ENCODE results near the gene INS.

INS gene

DNA sequence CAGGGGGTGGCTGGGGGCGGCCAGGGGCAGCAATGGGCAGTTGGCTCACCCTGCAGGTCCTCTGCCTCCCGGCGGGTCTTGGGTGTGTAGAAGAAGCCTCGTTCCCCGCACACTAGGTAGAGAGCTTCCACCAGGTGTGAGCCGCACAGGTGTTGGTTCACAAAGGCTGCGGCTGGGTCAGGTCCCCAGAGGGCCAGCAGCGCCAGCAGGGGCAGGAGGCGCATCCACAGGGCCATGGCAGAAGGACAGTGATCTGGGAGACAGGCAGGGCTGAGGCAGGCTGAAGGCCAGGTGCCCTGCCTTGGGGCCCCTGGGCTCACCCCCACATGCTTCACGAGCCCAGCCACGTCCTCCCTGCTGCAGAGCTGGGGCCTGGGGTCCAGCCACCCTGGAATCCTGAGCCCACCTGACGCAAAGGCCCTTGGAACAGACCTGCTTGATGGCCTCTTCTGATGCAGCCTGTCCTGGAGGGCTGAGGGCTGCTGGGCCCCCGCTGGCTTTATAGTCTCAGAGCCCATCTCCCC is at the start of gene INS:
TSS of gene INS (minus strand) at position 474 of the 524 bp plus-strand sequence. CDS start at position 236, 238 bp downstream.
- DNase-seq (ENCODE audit: low read depth, low spot score) = no peak

DNA sequence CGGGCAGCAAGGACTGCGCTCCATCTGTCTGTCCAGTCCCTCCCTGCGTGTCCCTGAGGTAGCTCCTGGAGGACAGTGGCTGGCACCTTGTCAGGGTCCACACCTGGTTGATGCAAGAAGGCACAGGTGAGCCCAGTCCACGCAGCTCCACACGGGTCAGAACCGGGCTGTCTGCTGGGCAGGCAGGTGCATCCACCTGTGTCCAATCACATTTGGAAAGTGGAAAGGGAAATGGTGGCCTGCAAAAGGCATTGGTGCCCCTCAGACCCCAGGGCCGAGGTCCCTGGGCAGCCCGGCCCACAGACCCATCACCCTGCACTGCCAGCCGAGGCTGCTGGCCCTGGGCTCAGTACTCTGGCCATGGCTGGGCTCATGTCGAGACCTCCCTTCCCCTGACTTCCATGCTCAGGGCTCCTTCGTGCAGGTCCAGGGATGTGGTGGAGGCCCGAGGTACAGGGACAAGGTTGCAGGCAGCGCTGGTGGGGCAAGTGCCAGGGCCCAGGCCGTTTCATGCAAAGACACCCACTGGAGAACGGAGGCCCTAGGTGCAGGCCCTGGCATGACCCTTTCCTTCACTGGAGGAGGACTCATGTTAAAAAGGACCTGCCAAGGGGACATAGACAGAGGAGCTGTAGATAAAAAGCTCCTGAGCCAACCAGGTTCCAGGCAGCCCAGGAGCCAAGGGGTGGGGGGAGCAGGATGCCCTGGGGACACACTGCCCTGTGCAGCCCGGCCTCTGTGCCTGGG is 49.5 kb upstream of the INS start:
- no peak for DNase-seq (ENCODE audit: low read depth, low spot score)

DNA sequence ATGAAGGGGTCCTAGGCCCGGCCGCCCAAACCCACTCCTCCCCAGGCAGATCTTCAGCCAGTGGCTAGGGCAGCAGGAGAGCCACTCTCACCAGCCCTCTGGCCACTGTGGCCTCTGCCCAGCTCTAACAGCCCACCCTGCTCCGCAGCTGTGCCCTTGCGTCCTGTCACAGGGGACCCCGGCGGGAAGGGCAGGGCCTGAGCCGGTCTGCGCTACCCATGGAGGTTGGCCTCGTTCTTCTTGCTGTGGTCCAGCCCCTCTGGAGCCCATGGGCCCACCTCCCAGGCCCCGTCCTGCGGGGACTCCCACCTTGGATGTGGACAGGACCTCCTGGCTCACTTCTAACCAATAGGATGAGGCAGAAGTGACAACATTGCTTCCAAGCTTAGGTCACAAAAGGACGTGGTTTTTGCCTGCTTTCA is 48.9 kb upstream of the INS start:
- no peak for DNase-seq (ENCODE audit: low read depth, low spot score)

DNA sequence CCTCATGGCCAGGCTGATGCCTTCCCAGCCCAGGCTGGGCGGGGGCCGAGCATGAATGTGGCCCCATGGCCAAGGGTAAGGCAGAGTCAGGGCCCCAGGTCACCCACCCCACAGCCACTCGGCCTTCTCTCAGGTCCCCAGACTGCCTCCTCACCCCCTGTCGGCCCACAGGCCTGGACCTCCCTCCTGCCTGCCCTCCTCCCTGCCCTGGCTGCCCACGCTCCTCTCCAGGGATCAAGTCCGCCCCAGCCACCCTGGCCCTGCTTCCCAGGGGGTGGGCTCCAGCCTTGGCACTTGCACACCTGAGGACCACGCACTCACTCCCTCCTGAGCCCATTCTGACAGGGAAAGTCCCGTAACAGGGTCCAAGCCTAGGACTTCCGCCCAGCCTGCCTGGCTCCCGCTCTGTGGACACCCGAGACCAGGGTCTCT is 48.4 kb upstream of the INS start:
- no peak for DNase-seq (ENCODE audit: low read depth, low spot score)

DNA sequence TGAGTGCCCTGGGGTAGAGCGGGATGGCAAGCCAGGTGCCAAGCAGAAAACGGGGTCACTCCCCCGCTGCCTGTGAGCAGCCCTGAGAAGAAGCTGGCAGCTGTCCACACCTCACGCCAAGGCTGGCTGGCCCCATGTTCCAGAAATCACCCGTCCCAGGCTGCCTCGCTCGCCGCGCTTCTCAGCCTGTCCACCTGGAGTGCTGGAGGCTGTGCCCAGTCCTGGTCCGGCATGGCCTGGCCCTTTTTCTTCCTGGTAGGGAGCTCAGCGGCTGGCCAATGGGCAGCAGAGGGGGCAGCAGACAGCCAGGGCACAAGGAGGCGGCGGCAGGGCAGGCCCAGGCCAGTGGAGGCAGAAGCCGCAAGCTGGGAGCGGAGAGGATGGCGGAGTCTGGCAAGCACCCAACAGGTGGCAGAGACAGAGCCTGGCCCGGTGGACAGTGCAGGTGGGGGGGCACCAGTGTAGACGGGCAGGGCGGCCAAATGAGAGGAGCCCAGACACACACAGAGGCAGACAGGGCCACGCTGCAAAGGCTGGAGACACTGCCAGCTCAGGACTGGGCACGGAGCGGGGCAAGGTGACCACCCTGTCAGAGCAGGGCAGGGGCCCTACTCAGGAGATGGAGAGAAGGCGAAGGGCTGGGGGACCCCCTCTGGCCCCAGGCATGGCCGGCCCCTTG is 47.8 kb upstream of the INS start:
- DNase-seq (ENCODE audit: low read depth, low spot score) = no peak

DNA sequence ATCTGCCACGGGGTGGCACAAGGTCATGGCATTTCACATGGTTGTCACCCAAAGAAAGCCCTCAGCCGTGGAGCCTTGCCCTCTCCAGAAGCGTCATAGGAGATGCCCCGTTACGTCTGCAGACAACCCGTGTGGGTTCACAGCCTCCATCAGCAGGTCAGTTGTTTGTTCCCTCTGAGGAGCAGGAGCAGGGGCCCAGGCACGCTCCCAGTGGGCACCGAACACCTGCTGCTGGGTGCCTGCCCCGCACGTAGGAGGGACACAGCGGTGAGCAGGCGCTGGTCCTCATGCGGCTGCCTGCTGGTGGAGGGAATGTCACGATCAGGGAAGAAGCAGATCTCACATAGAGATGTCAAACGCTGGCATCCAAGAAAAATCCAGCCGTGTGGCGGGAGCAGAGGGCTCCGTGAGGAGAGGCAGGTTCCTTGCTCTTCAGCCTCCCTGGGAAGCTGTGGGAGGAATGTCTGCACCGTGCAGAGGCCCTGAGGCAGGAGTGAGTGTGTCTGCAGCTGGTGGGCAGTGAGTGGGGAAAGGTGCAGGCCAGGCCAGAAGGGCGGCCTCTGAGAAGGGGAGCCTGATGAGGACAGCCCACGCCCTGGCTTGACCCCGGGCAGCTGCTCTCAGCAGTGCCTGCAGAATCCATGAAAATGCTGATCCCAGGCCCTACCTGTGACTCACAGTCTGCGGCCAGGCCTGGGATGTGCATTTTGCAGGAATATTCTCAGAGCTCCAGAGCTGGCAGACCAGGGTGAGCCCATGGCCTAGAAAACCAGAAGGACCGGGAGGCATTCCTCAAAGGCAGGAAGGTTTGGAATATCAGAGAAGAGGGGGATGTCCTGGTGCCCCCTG is 47.0 kb upstream of the INS start:
- no peak for DNase-seq (ENCODE audit: low read depth, low spot score)

DNA sequence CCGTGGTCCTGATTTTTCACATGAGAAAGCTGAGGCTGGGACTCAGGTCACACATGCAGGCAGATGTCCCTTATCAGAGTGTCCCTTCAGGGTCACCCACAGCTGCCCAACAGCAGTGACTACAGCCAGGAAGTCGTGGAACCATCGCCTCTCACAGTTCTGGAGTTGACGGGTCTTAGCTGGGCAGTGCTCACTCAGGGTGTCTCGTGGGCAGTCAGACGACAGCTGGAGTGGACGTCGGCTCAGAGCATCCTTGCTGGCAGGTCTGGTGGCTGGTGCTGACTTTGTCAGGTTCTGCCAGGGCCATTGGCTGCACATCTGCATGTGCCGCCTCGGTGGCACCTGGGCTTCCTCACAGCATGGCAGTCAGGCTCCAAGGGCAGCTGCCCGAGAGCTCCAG is 46.2 kb upstream of the INS start:
- DNase-seq (ENCODE audit: low read depth, low spot score) = no peak

DNA sequence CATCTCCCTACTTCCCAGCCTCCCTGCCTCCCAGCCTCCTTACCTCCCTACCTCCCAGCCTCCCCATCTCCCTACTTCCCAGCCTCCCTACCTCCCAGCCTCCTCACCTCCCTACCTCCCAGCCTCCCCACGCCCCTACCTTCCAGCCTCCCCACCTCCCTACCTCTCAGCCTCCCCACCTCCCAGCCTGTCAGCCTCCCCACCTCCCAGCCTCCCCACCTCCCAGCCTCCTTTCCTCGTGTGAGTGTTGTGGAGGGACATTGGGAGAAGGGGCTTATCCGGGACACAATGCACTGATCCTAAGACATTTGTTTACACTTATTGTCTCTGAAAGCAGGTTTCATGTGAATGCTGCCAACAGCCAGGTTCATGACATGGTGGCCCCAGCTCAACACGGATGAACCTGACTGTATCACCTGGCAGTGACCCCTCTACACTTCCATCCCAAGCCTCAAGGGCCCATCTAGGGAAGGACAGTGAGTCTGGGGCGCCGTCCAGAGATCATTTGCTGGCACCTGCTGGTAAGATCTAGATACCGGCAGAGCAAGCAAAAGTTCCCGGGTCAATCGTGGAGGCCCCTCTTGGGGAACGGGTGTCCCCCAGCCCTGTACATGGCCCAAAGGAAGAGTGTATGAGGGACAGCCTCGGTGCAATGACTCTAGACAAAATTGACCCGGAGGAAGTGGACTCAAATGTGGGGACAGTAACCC is 45.1 kb upstream of the INS start:
- no peak for DNase-seq (ENCODE audit: low read depth, low spot score)

DNA sequence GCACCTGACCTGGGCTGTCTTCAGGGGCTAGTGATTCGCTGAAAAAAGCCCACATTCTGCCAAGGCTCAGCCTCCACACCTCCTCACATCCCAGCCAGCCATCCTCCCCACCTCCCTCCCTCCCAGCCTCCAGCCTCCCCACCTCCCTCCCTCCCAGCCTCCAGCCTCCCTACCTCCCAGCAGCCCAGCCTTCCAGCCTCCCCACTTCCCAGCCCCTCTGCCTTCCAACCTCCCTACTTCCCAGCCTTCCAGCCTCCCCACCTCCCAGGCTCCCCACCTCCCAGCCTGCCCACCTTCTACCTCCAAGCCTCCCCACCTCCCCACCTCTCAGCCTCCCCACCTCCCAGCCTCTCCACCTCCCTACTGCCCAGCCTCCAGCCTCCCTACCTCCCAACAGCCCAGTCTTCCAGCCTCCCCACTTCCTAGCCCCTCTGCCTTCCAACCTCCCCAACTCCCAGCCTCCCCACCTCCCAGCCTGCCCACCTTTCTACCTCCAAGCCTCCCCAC is 44.3 kb upstream of the INS start:
- no peak for DNase-seq (ENCODE audit: low read depth, low spot score)

DNA sequence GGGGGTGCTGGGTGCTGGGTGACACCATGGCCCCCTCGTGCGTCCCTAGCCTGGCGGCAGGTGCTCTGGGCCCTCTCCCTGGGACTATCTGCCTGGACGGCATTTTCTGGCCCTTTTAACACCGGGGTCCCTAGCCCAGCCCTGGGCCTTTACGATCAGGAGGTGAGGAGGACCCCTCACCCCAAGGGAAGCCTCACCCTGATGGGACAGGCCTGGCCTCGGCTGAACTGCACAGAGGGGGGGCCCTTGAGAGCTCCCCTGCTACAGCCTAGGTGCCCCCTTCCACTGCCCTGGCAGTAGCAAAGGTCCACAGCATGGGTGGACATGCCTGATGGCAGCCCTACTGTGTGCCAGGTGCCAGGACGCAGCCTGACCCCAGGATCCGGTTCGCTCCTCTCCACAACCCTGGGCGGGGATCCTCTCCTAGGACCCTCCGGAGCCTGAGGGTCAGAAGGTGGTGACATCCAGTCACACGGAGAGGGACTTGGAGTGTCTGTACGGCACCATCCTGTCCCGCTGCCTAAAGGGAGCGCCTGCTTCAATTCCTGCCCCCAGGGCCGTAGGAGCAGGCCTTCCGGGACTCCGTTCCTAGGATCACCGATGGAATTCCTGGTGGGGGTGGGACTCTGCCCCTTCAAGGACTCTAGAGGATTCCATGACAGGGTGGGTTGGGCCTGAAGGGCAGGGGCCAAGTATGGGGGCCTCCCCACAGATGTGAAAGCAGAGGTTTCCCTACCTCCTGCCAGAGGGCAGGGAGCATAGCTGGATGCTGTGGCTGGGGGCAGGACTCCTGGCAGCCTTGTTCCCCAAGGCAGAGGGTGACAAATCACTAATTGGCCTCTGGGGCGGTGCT is 43.6 kb upstream of the INS start:
- no peak for DNase-seq (ENCODE audit: low read depth, low spot score)

DNA sequence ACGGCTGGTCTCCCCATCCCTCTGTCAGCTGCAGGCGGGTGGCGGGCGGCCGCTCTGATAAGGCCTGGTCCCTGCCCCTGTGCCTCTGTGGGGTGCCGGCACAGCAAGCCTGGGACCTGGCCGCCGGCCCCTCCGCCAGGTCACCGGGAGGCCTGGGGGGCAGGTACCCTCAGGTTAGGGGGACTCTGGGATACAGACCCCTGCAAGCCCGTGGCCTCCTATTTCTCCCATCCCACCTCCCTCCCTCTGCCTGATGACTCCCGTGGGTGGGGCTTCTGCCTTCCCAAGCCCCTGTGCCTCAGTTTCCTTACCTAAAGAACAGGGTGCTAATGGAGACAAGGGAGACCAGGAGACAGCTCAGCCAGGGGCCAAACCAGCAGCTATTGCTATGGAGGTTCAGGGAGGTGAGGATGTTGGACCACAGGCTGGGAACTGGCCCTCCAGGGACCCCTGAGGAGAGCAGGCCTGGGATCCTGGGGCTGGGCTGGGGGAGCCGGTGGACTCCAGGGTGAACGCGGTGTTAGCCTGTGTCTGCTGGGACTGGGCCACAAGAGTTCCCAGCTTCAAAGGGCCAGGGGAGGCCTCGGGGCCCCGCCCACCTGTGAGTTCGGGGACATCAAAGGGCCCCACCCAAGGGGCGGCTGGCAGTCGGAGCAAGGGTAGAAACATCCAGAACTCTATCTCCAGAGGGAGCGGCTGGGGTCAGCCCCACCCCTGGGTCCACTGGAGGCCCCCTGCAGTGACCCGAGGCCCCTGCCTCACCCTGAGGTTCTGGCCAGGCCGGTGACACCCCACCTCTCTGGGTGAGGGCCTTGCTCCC is 42.6 kb upstream of the INS start:
- no peak for DNase-seq (ENCODE audit: low read depth, low spot score)

DNA sequence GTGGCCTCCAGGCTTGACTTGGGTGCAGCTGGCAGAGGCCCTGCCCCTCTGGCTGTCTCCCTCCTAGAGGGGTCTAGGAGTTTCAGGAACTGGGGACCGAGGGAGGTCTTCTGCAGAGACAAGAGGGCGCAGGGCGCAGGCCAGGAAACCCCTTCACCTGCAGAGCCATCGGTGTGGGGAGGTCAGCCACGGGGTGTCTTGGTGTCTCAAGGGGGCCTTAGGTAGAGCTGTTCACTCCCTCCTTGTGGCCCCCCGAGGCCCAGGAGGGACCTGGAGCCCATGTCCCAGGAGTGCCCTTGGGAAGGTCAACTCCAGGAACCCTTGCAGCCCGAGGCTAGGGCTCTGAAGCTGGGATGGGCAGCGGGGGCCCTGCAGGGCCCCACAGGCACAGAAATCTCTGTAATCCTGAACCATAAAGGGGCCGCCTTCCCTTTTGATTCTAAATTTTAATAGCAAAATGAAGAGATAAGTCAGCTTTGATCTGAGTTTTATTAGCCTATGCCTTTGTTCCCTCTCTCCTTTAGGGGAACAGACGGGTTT is 42.0 kb upstream of the INS start:
- DNase-seq (ENCODE audit: low read depth, low spot score) = no peak

DNA sequence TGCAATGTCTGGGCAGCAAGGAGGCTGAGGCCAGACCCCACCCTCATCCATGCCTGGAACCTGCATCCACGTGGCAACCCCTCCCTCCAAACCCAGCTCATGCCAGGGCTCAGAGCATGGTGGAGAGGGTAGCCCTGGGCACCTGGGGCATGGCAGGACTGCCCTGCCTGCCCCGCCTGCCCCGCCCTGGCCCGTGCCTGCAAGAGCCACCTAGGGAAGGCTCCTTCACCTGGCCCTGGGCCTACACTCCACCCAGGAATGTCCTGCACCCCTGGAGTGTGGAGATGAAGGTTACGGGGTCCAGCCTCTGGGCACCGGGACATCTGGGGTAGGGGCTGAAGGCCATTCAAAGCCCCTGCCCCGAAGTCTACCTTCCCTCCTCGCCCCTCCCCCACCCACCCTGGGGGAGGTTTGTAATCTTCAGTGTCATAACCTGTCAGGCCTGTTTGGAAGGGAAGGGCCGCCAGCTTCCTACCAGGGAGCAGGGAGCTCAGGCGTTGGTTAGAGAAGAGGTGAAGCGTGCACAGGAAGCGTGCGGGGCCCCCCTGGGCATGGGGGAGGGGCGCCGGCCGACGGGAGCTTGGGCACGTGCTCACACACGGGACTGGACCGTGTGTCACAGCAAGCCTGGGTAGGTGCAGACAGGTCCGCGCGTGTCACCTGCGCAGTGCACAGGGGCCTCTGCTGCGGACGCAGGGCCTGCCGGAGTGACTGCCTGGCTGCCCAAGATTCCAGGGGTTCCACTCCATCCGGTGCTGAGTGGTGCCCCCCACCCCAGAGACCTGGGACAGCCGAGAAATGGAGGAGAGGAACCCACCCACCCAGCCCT is 41.3 kb upstream of the INS start:
- no peak for DNase-seq (ENCODE audit: low read depth, low spot score)

DNA sequence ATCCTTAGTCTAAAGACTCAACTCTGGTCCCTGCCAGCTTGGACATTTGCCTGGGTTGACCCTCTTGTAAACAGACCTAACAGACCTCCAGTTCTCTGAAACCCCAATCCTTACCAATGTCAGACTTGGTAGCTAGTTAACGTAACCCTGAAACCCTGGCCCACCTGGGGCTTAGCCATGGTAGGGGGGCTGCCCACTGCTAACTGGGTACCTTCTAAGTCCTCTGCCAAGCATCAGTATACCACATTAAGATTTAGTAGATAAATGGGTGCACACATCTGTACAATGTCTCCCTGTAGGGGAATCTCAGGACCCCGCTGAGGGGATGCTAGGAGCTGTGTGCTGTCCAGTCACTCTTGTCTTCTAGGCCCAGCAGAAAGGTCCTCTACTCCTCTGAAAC is 40.5 kb upstream of the INS start:
- DNase-seq (ENCODE audit: low read depth, low spot score) = no peak

DNA sequence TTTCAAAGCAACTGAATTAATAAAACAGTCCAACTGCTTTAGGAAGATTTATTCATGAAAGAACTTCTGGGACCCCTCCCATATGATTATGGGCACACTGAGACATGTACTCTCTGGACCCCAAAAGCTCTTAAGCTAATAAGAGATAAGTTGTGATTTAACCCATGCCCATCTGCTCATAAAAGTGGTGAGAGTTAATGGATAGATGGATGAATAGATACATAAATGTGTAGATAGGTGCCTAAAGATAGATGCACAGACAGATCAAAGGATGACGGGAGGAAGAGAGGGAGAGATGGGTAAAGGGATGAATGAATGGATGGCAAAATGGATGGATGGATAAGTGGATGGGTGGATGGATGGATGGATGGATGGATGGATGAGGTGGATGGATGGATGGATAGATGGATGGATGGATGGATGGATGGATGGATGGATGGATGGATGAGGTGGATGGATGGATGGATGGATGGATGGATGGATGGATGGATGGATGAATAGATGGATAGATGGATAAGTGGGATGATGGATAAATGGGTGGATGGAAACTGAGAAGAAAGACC is 40.0 kb upstream of the INS start:
- DNase-seq (ENCODE audit: low read depth, low spot score) = no peak

DNA sequence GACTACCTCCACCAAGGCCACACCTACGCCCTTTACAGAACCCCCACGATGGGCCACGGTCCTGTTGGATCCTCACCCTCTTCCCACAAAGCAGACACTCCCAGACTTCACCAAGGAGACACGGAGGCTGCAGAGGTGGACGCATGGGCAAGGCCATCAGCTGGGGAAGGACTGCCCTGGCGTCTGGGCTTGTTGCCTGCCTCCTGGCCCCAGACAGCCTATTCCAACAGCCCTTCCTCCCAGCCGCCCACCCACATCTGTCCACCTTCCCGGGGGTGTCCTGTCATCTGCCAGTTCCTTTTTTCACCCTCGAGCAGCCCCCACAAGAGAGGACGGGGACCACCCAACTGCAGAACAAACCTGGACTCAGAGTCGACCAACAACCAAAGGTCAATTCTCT is 39.5 kb upstream of the INS start:
- no peak for DNase-seq (ENCODE audit: low read depth, low spot score)

DNA sequence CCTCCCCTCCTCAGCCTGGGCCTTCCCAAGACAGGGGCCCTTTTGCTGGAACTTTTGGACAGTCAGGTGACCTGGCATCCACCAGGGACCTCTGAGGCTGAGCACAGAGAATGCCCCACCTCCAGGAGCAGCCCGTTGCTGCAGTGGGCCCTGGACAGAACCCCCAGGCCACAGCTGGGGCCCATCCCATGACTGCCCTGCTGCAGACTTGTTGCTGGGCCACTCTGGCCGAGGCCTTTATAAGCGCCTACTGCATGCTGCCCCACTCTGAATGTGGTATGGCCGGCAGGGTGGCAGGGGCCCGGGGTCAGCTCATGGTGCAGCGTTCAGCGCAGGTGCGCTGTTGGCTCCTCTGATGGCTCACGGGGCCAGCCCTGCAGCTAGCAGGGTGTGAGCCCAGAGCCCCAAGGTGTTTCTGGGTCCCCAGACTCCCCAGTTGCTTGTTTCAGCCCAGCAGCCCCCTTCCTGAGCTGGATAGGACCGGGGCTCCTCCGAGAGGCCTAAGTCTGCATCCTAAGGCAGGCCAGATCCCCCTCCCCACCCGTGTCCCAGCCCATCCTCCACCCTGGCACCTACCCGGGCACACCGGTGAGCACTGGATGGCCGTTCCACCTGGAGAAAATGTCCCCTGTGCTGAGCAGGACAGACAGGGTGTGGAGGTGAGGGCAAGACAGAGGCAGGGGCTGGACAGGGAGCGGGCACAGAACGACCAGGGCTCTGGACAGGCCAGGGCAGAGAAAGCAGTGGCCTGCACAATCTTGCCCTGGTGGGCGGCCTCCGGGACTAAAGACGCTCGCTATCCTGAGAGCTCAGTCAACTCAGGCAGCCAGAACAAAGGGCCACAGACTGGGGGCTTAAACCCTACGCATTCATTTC is 38.7 kb upstream of the INS start:
- no peak for DNase-seq (ENCODE audit: low read depth, low spot score)
